ENCODE measurements around the gene WSB1.
A peak's percentile ranks its signal among the peaks of the same experiment; 100 is the strongest.

The WSB1 gene

GRCh38 chr17:27345141-27345904, 51.4 kb downstream of the WSB1 start:
- intact Hi-C loops (cut with DNase I; ENCODE audit: low total_unique reads): loop anchor here (5.0 kb wide), 1 partner anchor 108 kb away; no protein-coding TSS in a partner anchor
- no peak for DNase-seq
- Histone ChIP-seq H3K9me3 (no peaks in the 10 kb centered on the region), H3K4me3 (no peak overlapping the region), H3K36me3 (no peaks in the 10 kb centered on the region), H3K27me3 (no peaks in the 10 kb centered on the region), H3K4me1 (peaks cover 0 to 13% (median 5%) of the 10 kb centered on the region in 4 donors), H3K27ac (no peak overlapping the region)
- TF ChIP-seq CTCF (IDR thresholded peaks at IDR 0.05): no peak

- no peak overlapping the region for H3K27ac ChIP-seq
- TF ChIP-seq CTCF (IDR thresholded peaks at IDR 0.05): no peak
- no peak overlapping the region for H3K4me3 ChIP-seq
- H3K36me3 ChIP-seq: no peaks in the 10 kb centered on the region
- no peaks in the 10 kb centered on the region for H3K27me3 ChIP-seq
- intact Hi-C loops (cut with DNase I; ENCODE audit: low total_unique reads): loop anchor here (5.0 kb wide), 1 partner anchor 109 kb away; no protein-coding TSS in a partner anchor
- no peaks in the 10 kb centered on the region for H3K9me3 ChIP-seq
- peaks cover 0 to 10% (median 5%) of the 10 kb centered on the region in 4 donors for H3K4me1 ChIP-seq
- DNase-seq: no peak
Observed at GRCh38 chr17:27346228-27346899, 52.5 kb downstream of the WSB1 start.

- Histone ChIP-seq H3K27me3 (no peaks in the 10 kb centered on the region), H3K36me3 (no peaks in the 10 kb centered on the region), H3K4me1 (peaks cover 0 to 18% (median 11%) of the 10 kb centered on the region in 4 donors), H3K27ac (peak overlapping the region in 1 of 2 donors; percentile 87), H3K4me3 (no peak overlapping the region), H3K9me3 (no peaks in the 10 kb centered on the region)
- no peak for DNase-seq
- intact Hi-C loops (cut with DNase I; ENCODE audit: low total_unique reads): loop anchor here (5.0 kb wide), 1 partner anchor 111 kb away; no protein-coding TSS in a partner anchor
- TF ChIP-seq CTCF (IDR thresholded peaks at IDR 0.05): no peak
Observed at GRCh38 chr17:27348196-27348595, 54.3 kb downstream of the WSB1 start.

GRCh38 chr17:27349540-27350021, 55.7 kb downstream of the WSB1 start:
- no peak for DNase-seq
- Histone ChIP-seq H3K4me3 (peak overlapping the region; percentile 47 to 59), H3K9me3 (no peaks in the 10 kb centered on the region), H3K4me1 (peaks cover 0 to 25% (median 17%) of the 10 kb centered on the region in 4 donors), H3K27ac (peak overlapping the region; percentile 87 to 88), H3K36me3 (no peaks in the 10 kb centered on the region), H3K27me3 (no peaks in the 10 kb centered on the region)
- intact Hi-C loops (cut with DNase I; ENCODE audit: low total_unique reads): loop anchor here (5.0 to 10.0 kb wide), 3 partner anchors 108 to 145 kb away; partner anchors contain the start of gene KSR1
- TF ChIP-seq CTCF (IDR thresholded peaks at IDR 0.05): no peak

GRCh38 chr17:27351759-27352158, 57.8 kb downstream of the WSB1 start:
- TF ChIP-seq CTCF (IDR thresholded peaks at IDR 0.05): no peak
- Histone ChIP-seq H3K4me3 (no peak overlapping the region), H3K27ac (peak overlapping the region; percentile 96 to 97), H3K4me1 (peaks cover 0 to 25% (median 17%) of the 10 kb centered on the region in 4 donors), H3K27me3 (no peaks in the 10 kb centered on the region), H3K36me3 (no peaks in the 10 kb centered on the region), H3K9me3 (no peaks in the 10 kb centered on the region)
- intact Hi-C loops (cut with DNase I; ENCODE audit: low total_unique reads): loop anchor here (5.0 to 10.0 kb wide), 2 partner anchors 106 to 143 kb away; partner anchors contain the start of gene KSR1
- DNase-seq: no peak

Data from tibial artery (tissue), 4 donors.